ACC112 (cell line): ENCODE measurements around the gene CTXND1.

ENCODE experiments used
- H2AFZ ChIP-seq: fragments of 200-600 bp; sonication (generic); one replicate; pipeline ENCODE4 v1.6.0; 2017; ENCODE audit warnings: antibody characterized with exemption, low read length; ENCODE audit not compliant: unreplicated experiment
- H3K27ac ChIP-seq: fragments of 200-600 bp; sonication (generic); 2 replicates; pipeline ENCODE4 v1.5.1; 2014; ENCODE audit warnings: low read depth, mild to moderate bottlenecking, antibody characterized with exemption, low read length, moderate library complexity
- H3K27me3 ChIP-seq: fragments of 200-600 bp; sonication (generic); 2 replicates; pipeline ENCODE4 v1.6.1; 2014; ENCODE audit warnings: mild to moderate bottlenecking, antibody characterized with exemption, low read length, moderate library complexity, mixed read lengths; ENCODE audit not compliant: insufficient read depth
- H3K36me3 ChIP-seq: fragments of 200-600 bp; sonication (generic); 2 replicates; pipeline ENCODE4 v1.6.1; 2016; ENCODE audit warnings: mild to moderate bottlenecking, antibody characterized with exemption, low read length, moderate library complexity, mixed read lengths; ENCODE audit not compliant: insufficient read depth
- H3K4me1 ChIP-seq: fragments of 200-600 bp; sonication (generic); one replicate; pipeline ENCODE4 v1.6.1; 2016; ENCODE audit warnings: low read length, mixed read lengths; ENCODE audit not compliant: insufficient read depth, unreplicated experiment, control insufficient read depth
- H3K4me3 ChIP-seq: fragments of 200-600 bp; sonication (generic); 2 replicates; pipeline ENCODE4 v1.5.1; 2014; ENCODE audit warnings: mild to moderate bottlenecking, low read depth, low read length
- H3K79me2 ChIP-seq: fragments of 200-600 bp; sonication (generic); one replicate; pipeline ENCODE4 v1.6.0; 2016; ENCODE audit warnings: low read length; ENCODE audit not compliant: control insufficient read depth, unreplicated experiment, insufficient read depth

The CTXND1 gene

GRCh38 chr15:80199366-80199765 lies 52.6 kb downstream of the CTXND1 start:
- no peak overlapping the region for H3K27ac ChIP-seq
- no peaks in the 10 kb centered on the region for H3K79me2 ChIP-seq
- H2AFZ ChIP-seq: no peak overlapping the region
- H3K27me3 ChIP-seq: peaks cover 48% of the 10 kb centered on the region
- no peaks in the 10 kb centered on the region for H3K4me1 ChIP-seq
- no peaks in the 10 kb centered on the region for H3K36me3 ChIP-seq
- H3K4me3 ChIP-seq: no peak overlapping the region

GRCh38 chr15:80194914-80195313 lies 57.1 kb downstream of the CTXND1 start:
- Histone ChIP-seq H3K27ac (no peak overlapping the region), H3K4me3 (no peak overlapping the region), H2AFZ (no peak overlapping the region), H3K27me3 (peaks cover 26% of the 10 kb centered on the region), H3K36me3 (no peaks in the 10 kb centered on the region), H3K4me1 (no peaks in the 10 kb centered on the region), H3K79me2 (no peaks in the 10 kb centered on the region)

GRCh38 chr15:80194186-80194585 lies 57.8 kb downstream of the CTXND1 start:
- Histone ChIP-seq H3K79me2 (no peaks in the 10 kb centered on the region), H3K27ac (no peak overlapping the region), H3K36me3 (no peaks in the 10 kb centered on the region), H3K27me3 (peaks cover 19% of the 10 kb centered on the region), H3K4me1 (no peaks in the 10 kb centered on the region), H2AFZ (no peak overlapping the region), H3K4me3 (no peak overlapping the region)

- Histone ChIP-seq H2AFZ (no peak overlapping the region), H3K4me1 (no peaks in the 10 kb centered on the region), H3K27me3 (no peaks in the 10 kb centered on the region), H3K36me3 (peaks cover 8% of the 10 kb centered on the region; the same call in 1 of the 2 replicates), H3K79me2 (no peaks in the 10 kb centered on the region), H3K27ac (no peak overlapping the region), H3K4me3 (no peak overlapping the region)
Measured at GRCh38 chr15:80191897-80192595, 60.0 kb downstream of the CTXND1 start.

GRCh38 chr15:80191198-80191597 lies 60.8 kb downstream of the CTXND1 start:
- Histone ChIP-seq H2AFZ (no peak overlapping the region), H3K4me3 (no peak overlapping the region), H3K79me2 (no peaks in the 10 kb centered on the region), H3K27me3 (no peaks in the 10 kb centered on the region), H3K27ac (no peak overlapping the region), H3K36me3 (peaks cover 14% of the 10 kb centered on the region; the same call in 1 of the 2 replicates), H3K4me1 (no peaks in the 10 kb centered on the region)

GRCh38 chr15:80188251-80188650 lies 63.8 kb downstream of the CTXND1 start:
- Histone ChIP-seq H3K4me1 (no peaks in the 10 kb centered on the region), H3K79me2 (no peaks in the 10 kb centered on the region), H2AFZ (no peak overlapping the region), H3K27ac (no peak overlapping the region), H3K36me3 (peaks cover 29% of the 10 kb centered on the region; the same call in 1 of the 2 replicates), H3K27me3 (no peaks in the 10 kb centered on the region), H3K4me3 (no peak overlapping the region)

- H3K79me2 ChIP-seq: no peaks in the 10 kb centered on the region
Measured at GRCh38 chr15:80186597-80186996, 65.4 kb downstream of the CTXND1 start.

GRCh38 chr15:80186066-80186465 lies 65.9 kb downstream of the CTXND1 start:
- H3K27ac ChIP-seq: no peak overlapping the region
- H3K79me2 ChIP-seq: no peaks in the 10 kb centered on the region
- no peak overlapping the region for H2AFZ ChIP-seq
- H3K4me3 ChIP-seq: no peak overlapping the region
- peaks cover 44% of the 10 kb centered on the region; the same call in 1 of the 2 replicates for H3K36me3 ChIP-seq
- H3K27me3 ChIP-seq: no peaks in the 10 kb centered on the region
- H3K4me1 ChIP-seq: no peaks in the 10 kb centered on the region

More at GRCh38 chr15:80186597-80186996, 65.4 kb downstream of the CTXND1 start:
- no peak overlapping the region for H3K4me3 ChIP-seq
- H3K4me1 ChIP-seq: no peaks in the 10 kb centered on the region
- H3K36me3 ChIP-seq: peaks cover 40% of the 10 kb centered on the region; the same call in 1 of the 2 replicates
- no peaks in the 10 kb centered on the region for H3K27me3 ChIP-seq
- H3K27ac ChIP-seq: no peak overlapping the region
- H2AFZ ChIP-seq: no peak overlapping the region

GRCh38 chr15:80185152-80185551 lies 66.9 kb downstream of the CTXND1 start:
- Histone ChIP-seq H3K27ac (no peak overlapping the region), H3K27me3 (no peaks in the 10 kb centered on the region), H3K4me3 (no peak overlapping the region), H2AFZ (no peak overlapping the region), H3K4me1 (no peaks in the 10 kb centered on the region), H3K79me2 (no peaks in the 10 kb centered on the region), H3K36me3 (peaks cover 44% of the 10 kb centered on the region; the same call in 1 of the 2 replicates)

- H3K79me2 ChIP-seq: no peaks in the 10 kb centered on the region
- H3K27ac ChIP-seq: no peak overlapping the region
- H2AFZ ChIP-seq: no peak overlapping the region
- no peaks in the 10 kb centered on the region for H3K27me3 ChIP-seq
- peaks cover 44% of the 10 kb centered on the region; the same call in 1 of the 2 replicates for H3K36me3 ChIP-seq
- H3K4me3 ChIP-seq: no peak overlapping the region
- H3K4me1 ChIP-seq: peaks cover 3% of the 10 kb centered on the region
Measured at GRCh38 chr15:80184554-80184953, 67.5 kb downstream of the CTXND1 start.

- Histone ChIP-seq H3K27ac (no peak overlapping the region), H3K27me3 (no peaks in the 10 kb centered on the region), H3K4me3 (no peak overlapping the region), H2AFZ (no peak overlapping the region), H3K36me3 (peaks cover 44% of the 10 kb centered on the region; the same call in 1 of the 2 replicates), H3K79me2 (no peaks in the 10 kb centered on the region), H3K4me1 (peaks cover 8% of the 10 kb centered on the region)
Measured at GRCh38 chr15:80183886-80184285, 68.1 kb downstream of the CTXND1 start.
